Nephron (organoid): Measurements from ENCODE around the gene PLAC1.

Experiments
- H3K27ac Mint-ChIP-seq, 3 experiments: 2 replicates each; pipeline ENCODE4 v1.8.0; 2020; ENCODE audit warnings: mixed read lengths in 3 of 3, mild to moderate bottlenecking in 2 of 3, moderate library complexity in 1 of 3
- H3K27me3 Mint-ChIP-seq: 2 replicates; pipeline ENCODE4 v1.8.0; 2021; ENCODE audit warnings: low read depth, mild to moderate bottlenecking, moderate library complexity, mixed read lengths
- H3K36me3 Mint-ChIP-seq: 2 replicates; pipeline ENCODE4 v1.8.0; 2020; ENCODE audit warnings: low read depth, mixed read lengths
- H3K4me1 Mint-ChIP-seq: 2 replicates; pipeline ENCODE4 v1.8.0; 2020; ENCODE audit warnings: mixed read lengths
- H3K4me3 Mint-ChIP-seq, 3 experiments: 2 replicates each; pipeline ENCODE4 v1.8.0; 2020; ENCODE audit warnings: mild to moderate bottlenecking in 3 of 3, mixed read lengths in 3 of 3, moderate library complexity in 2 of 3
- H3K9me3 Mint-ChIP-seq: 2 replicates; pipeline ENCODE4 v1.8.0; 2020; ENCODE audit warnings: mixed read lengths
- CTCF ChIP-seq, 3 experiments: fragments of 200-600 bp; sonication (generic); IDR thresholded peaks; one replicate each; pipeline ENCODE4 v1.5.0; 2021; ENCODE audit warnings: antibody characterized with exemption in 3 of 3; ENCODE audit not compliant: unreplicated experiment in 3 of 3

Gene PLAC1

GRCh38 chrX:134684956-134685355, 26.7 kb upstream of the PLAC1 start:
- H3K4me1 Mint-ChIP-seq = peaks cover 62% of the 10 kb centered on the region
- no peaks in the 10 kb centered on the region for H3K36me3 Mint-ChIP-seq
- peak overlapping the region; percentile 21 to 94 (median 81) for H3K27ac Mint-ChIP-seq
- H3K9me3 Mint-ChIP-seq = peaks cover 2% of the 10 kb centered on the region
- H3K27me3 Mint-ChIP-seq = no peaks in the 10 kb centered on the region
- TF ChIP-seq CTCF (IDR thresholded peaks at IDR 0.05; ENCODE audit: unreplicated experiment in 3 of 3) = no peak
- peak overlapping the region in 1 of 3 experiments; percentile 40 for H3K4me3 Mint-ChIP-seq

- Mint-ChIP-seq H3K27ac (peak overlapping the region in 2 of 3 experiments; percentile 35 to 81), H3K27me3 (no peaks in the 10 kb centered on the region), H3K4me1 (peaks cover 52% of the 10 kb centered on the region), H3K9me3 (peaks cover 2% of the 10 kb centered on the region), H3K36me3 (no peaks in the 10 kb centered on the region), H3K4me3 (no peak overlapping the region)
- no peak for TF ChIP-seq CTCF (IDR thresholded peaks at IDR 0.05; ENCODE audit: unreplicated experiment in 3 of 3)
These were observed 25.2 kb upstream of the PLAC1 start for GRCh38 chrX:134683351-134684005.

GRCh38 chrX:134682081-134682480, 23.8 kb upstream of the PLAC1 start:
- Mint-ChIP-seq H3K4me1 (peaks cover 38% of the 10 kb centered on the region), H3K9me3 (peaks cover 11% of the 10 kb centered on the region), H3K27me3 (peaks cover 3% of the 10 kb centered on the region), H3K36me3 (no peaks in the 10 kb centered on the region), H3K27ac (no peak overlapping the region), H3K4me3 (no peak overlapping the region)
- TF ChIP-seq CTCF (IDR thresholded peaks at IDR 0.05; ENCODE audit: unreplicated experiment in 3 of 3) = no peak

- no peak for TF ChIP-seq CTCF (IDR thresholded peaks at IDR 0.05; ENCODE audit: unreplicated experiment in 3 of 3)
- no peaks in the 10 kb centered on the region for H3K36me3 Mint-ChIP-seq
- H3K9me3 Mint-ChIP-seq = peaks cover 9% of the 10 kb centered on the region
- peaks cover 3% of the 10 kb centered on the region for H3K27me3 Mint-ChIP-seq
- no peak overlapping the region for H3K4me3 Mint-ChIP-seq
- peaks cover 26% of the 10 kb centered on the region for H3K4me1 Mint-ChIP-seq
- peak overlapping the region in 2 of 3 experiments; percentile 74 to 75 for H3K27ac Mint-ChIP-seq
These were observed 21.4 kb upstream of the PLAC1 start for GRCh38 chrX:134679644-134680043.

- no peak for TF ChIP-seq CTCF (IDR thresholded peaks at IDR 0.05; ENCODE audit: unreplicated experiment in 3 of 3)
- Mint-ChIP-seq H3K4me1 (peaks cover 21% of the 10 kb centered on the region), H3K27ac (peak overlapping the region in 2 of 3 experiments; percentile 74 to 75), H3K27me3 (peaks cover 3% of the 10 kb centered on the region), H3K9me3 (peaks cover 9% of the 10 kb centered on the region), H3K4me3 (no peak overlapping the region), H3K36me3 (no peaks in the 10 kb centered on the region)
These were observed 20.9 kb upstream of the PLAC1 start for GRCh38 chrX:134679221-134679620.

- peak overlapping the region in 1 of 3 experiments; percentile 75 for H3K27ac Mint-ChIP-seq
- TF ChIP-seq CTCF (IDR thresholded peaks at IDR 0.05; ENCODE audit: unreplicated experiment in 3 of 3) = no peak
- peaks cover 3% of the 10 kb centered on the region for H3K27me3 Mint-ChIP-seq
- peaks cover 36% of the 10 kb centered on the region for H3K4me1 Mint-ChIP-seq
- peaks cover 9% of the 10 kb centered on the region for H3K9me3 Mint-ChIP-seq
- no peaks in the 10 kb centered on the region for H3K36me3 Mint-ChIP-seq
- no peak overlapping the region for H3K4me3 Mint-ChIP-seq
These were observed 19.1 kb upstream of the PLAC1 start for GRCh38 chrX:134677332-134677731.
